HepG2 (cell line): ENCODE measurements around the gene NR1H3. TPM values are rescaled to one million over a fixed set of nuclear protein-coding genes. Genes with fewer than 3 reads are reported as not detected.

Experiments
- ATAC-seq: fragments of 200-7000 bp; cut with Tn5 transposase; 3 replicates; pipeline ENCODE4 v1.9.1; 2020; ENCODE audit warnings: mild to moderate bottlenecking, moderate library complexity
- BruUV-seq: library from RNA; stranded (reverse); fragments of 400-500 nt; replicated peaks from 2 replicates; lab custom pipeline; 2021; lab: Mats Ljungman, UMichigan
- CTCF ChIA-PET: fragments of 300-600 bp; formaldehyde crosslinking; extraction: SDS; loops from one replicate; lab custom pipeline; 2021; ENCODE audit warnings: low total read pairs, inconsistent platforms, low intra/inter-chr PET ratio; lab: Yijun Ruan, JAX
- POLR2A ChIA-PET: fragments of 350-600 bp; sonication (Branson Sonifier 250); formaldehyde crosslinking; loops from one replicate; lab custom pipeline; 2020; ENCODE audit warnings: antibody characterized with exemption, inconsistent platforms; lab: Yijun Ruan, JAX
- DNase-seq: peaks from one replicate; pipeline ENCODE4 v3.0.0-alpha.2; 2015; ENCODE audit warnings: low spot score
- FAIRE-seq: peaks from 3 replicates; lab custom pipeline; 2011; peaks lifted over from hg19 to GRCh38; lab: Jason Lieb, UNC
- H2AFZ ChIP-seq: one replicate; pipeline ENCODE4 v1.6.1; 2011; ENCODE audit warnings: low read length, inconsistent platforms
- H3K27ac ChIP-seq: fragments of 300-600 bp; 3 replicates; pipeline ENCODE4 v1.8.0; 2011; ENCODE audit warnings: mixed run types, mild to moderate bottlenecking, mixed read lengths, low read length, inconsistent platforms; ENCODE audit not compliant: insufficient read depth; ENCODE audit errors: extremely low read length
- H3K27me3 ChIP-seq, 2 experiments: fragments of 200-600 bp in 1 of 2; 2 replicates in 1 of 2; 3 replicates in 1 of 2; pipeline versions ENCODE4 v1.6.0 to v1.8.0; 2011; ENCODE audit warnings: low read length in 2 of 2, mild to moderate bottlenecking in 2 of 2, moderate library complexity in 2 of 2, inconsistent platforms in 1 of 2; ENCODE audit not compliant: insufficient read depth in 2 of 2, control insufficient read depth in 1 of 2
- H3K36me3 ChIP-seq, 2 experiments: fragments of 200-600 bp in 1 of 2; replicated peaks in 1 of 2; 2 replicates in 1 of 2; 3 replicates in 1 of 2; pipeline versions ENCODE4 v1.5.1 to v1.8.0; 2011; ENCODE audit warnings: low read length in 2 of 2, inconsistent platforms in 1 of 2; ENCODE audit not compliant: insufficient read depth in 2 of 2, control insufficient read depth in 1 of 2
- H3K4me1 ChIP-seq: 2 replicates; pipeline ENCODE4 v1.5.1; 2012; ENCODE audit warnings: low read length, inconsistent platforms; ENCODE audit not compliant: insufficient read depth
- H3K4me2 ChIP-seq: 2 replicates; pipeline ENCODE4 v1.6.0; 2011; ENCODE audit warnings: low read depth, low read length, inconsistent platforms
- H3K4me3 ChIP-seq, 3 experiments: fragments of 200-600 bp in 1 of 3; sonication (generic), shearing (Covaris generic) in 1 of 3; replicated peaks in 1 of 3; 2 replicates each; pipeline ENCODE4 v1.5.1; 2011 to 2016; ENCODE audit warnings: low read length in 3 of 3, inconsistent platforms in 2 of 3, low read depth in 2 of 3, mild to moderate bottlenecking in 2 of 3, control low read depth in 1 of 3, mixed read lengths in 1 of 3; ENCODE audit not compliant: insufficient read depth in 1 of 3
- H3K79me2 ChIP-seq: one replicate; pipeline ENCODE4 v1.6.1; 2011; ENCODE audit warnings: low read length, inconsistent platforms; ENCODE audit not compliant: insufficient read depth
- H3K9ac ChIP-seq: 2 replicates; pipeline ENCODE4 v1.6.0; 2011; ENCODE audit warnings: mild to moderate bottlenecking, low read depth, low read length, inconsistent platforms; ENCODE audit not compliant: insufficient read depth
- H3K9me3 ChIP-seq: 2 replicates; pipeline ENCODE4 v1.5.1; 2012; ENCODE audit warnings: mild to moderate bottlenecking, low read length
- H4K20me1 ChIP-seq: 2 replicates; pipeline ENCODE4 v1.6.0; 2011; ENCODE audit warnings: inconsistent platforms, mild to moderate bottlenecking, low read length, moderate library complexity; ENCODE audit not compliant: insufficient read depth
- ATF3 ChIP-seq: sonication (generic); formaldehyde crosslinking; IDR thresholded peaks from 2 replicates; pipeline ENCODE4 v1.4.0; 2020; ENCODE audit warnings: missing genetic modification reagents
- CHCHD3 ChIP-seq: sonication (generic); formaldehyde crosslinking; IDR thresholded peaks from 2 replicates; pipeline ENCODE4 v1.8.0; 2022; ENCODE audit warnings: mild to moderate bottlenecking, missing genetic modification reagents, moderate library complexity
- EP300 ChIP-seq, 3 experiments: sonication (generic) in 1 of 3; formaldehyde crosslinking in 1 of 3; IDR thresholded peaks; 2 replicates each; pipeline versions ENCODE4 v1.5.1 to v1.6.1; 2011 to 2020; ENCODE audit warnings: low read depth in 2 of 3, low read length in 2 of 3, borderline replicate concordance in 1 of 3, improper control_type of control experiment in 1 of 3, mild to moderate bottlenecking in 1 of 3, missing genetic modification reagents in 1 of 3, moderate library complexity in 1 of 3
- GRHL1 ChIP-seq: sonication (generic); formaldehyde crosslinking; conservative IDR thresholded peaks from 2 replicates; pipeline ENCODE4 v1.8.0; 2022; ENCODE audit warnings: missing genetic modification reagents
- KDM5B ChIP-seq: sonication (generic); formaldehyde crosslinking; IDR thresholded peaks from 2 replicates; pipeline ENCODE4 v1.4.0; 2020; ENCODE audit warnings: missing genetic modification reagents, mild to moderate bottlenecking, borderline replicate concordance
- PAF1 ChIP-seq: IDR thresholded peaks from 2 replicates; pipeline ENCODE4 v1.6.1; 2016; ENCODE audit warnings: missing genetic modification reagents, missing compliant biosample characterization
- PHF5A ChIP-seq: IDR thresholded peaks from one replicate; pipeline ENCODE4 v1.6.1; 2018; ENCODE audit warnings: low read depth, missing genetic modification reagents; ENCODE audit not compliant: unreplicated experiment
- TP53 ChIP-seq: sonication (generic); formaldehyde crosslinking; conservative IDR thresholded peaks from 2 replicates; pipeline ENCODE4 v1.4.0; 2020; ENCODE audit warnings: missing genetic modification reagents
- ZFX ChIP-seq: sonication (generic); formaldehyde crosslinking; IDR thresholded peaks from 2 replicates; pipeline ENCODE4 v1.4.0; 2020; ENCODE audit warnings: mild to moderate bottlenecking, low read depth, missing genetic modification reagents, moderate library complexity
- ZNF121 ChIP-seq: sonication (generic); formaldehyde crosslinking; IDR thresholded peaks from 2 replicates; pipeline ENCODE4 v1.5.0; 2020; ENCODE audit warnings: mild to moderate bottlenecking, missing genetic modification reagents
- ZNF333 ChIP-seq: sonication (generic); formaldehyde crosslinking; IDR thresholded peaks from 2 replicates; pipeline ENCODE4 v1.4.0; 2020; ENCODE audit warnings: mild to moderate bottlenecking, missing genetic modification reagents, borderline replicate concordance
- ZNF501 ChIP-seq: sonication (generic); formaldehyde crosslinking; IDR thresholded peaks from 2 replicates; pipeline ENCODE4 v1.5.1; 2020; ENCODE audit warnings: mild to moderate bottlenecking, moderate library complexity, missing genetic modification reagents
- ZNF564 ChIP-seq: sonication (generic); formaldehyde crosslinking; IDR thresholded peaks from 2 replicates; pipeline ENCODE4 v1.8.1; 2023; ENCODE audit warnings: mild to moderate bottlenecking, missing genetic modification reagents
- ZNF670 ChIP-seq: sonication (generic); formaldehyde crosslinking; IDR thresholded peaks from 2 replicates; pipeline ENCODE4 v1.8.0; 2022; ENCODE audit warnings: mild to moderate bottlenecking, missing genetic modification reagents, borderline replicate concordance
- WGBS: methylation state at CpG from one replicate; pipeline ENCODE4 v1.1.6; 2017; ENCODE audit warnings: low lambda C conversion rate; 5-methylcytosine and 5-hydroxymethylcytosine counted together
- in situ Hi-C: cut with HindIII; loops from 2 replicates; pipeline ENCODE4 v1.10.0; 2017; ENCODE audit warnings: low pct_unique_long_range_greater_than_20kb; ENCODE audit not compliant: extremely low pct_ligation_motif_present
- intact Hi-C: fragments of 100-400 bp; cut with micrococcal nuclease; formaldehyde crosslinking; loops from one replicate; pipeline ENCODE4 v1.10.0; 2022; ENCODE audit not compliant: unreplicated experiment
- polyA plus RNA-seq, 8 experiments: library from polyadenylated mRNA; depleted of rRNA in 3 of 8; stranded (reverse) in 7 of 8; unstranded in 1 of 8; fragments of >200 nt; fragmentation: Illumina TruSeq in 4 of 8; extraction: Trizol in 4 of 8; gene quantifications; 2 replicates each; pipeline versions ENCODE4 v1.2.1 to v1.2.3, GENCODE V29; 2011 to 2016; ENCODE audit warnings: low read depth in 4 of 8, missing spikeins in 1 of 8, mixed read lengths in 1 of 8; ENCODE audit not compliant: insufficient read depth in 1 of 8
- total RNA-seq, 5 experiments: library from RNA; depleted of rRNA; stranded (reverse); fragments of >200 nt; fragmentation: Illumina TruSeq; extraction: Trizol; gene quantifications; 2 replicates each; pipeline ENCODE4 v1.2.3, GENCODE V29; 2016; ENCODE audit warnings: low read depth in 1 of 5

The NR1H3 gene
- total and polyA plus RNA-seq, 2 of the 13 experiments (the other 11 are each of a cell fraction or from before 2014, with no cell fraction given), result 41.8 to 102 TPM

DNA sequence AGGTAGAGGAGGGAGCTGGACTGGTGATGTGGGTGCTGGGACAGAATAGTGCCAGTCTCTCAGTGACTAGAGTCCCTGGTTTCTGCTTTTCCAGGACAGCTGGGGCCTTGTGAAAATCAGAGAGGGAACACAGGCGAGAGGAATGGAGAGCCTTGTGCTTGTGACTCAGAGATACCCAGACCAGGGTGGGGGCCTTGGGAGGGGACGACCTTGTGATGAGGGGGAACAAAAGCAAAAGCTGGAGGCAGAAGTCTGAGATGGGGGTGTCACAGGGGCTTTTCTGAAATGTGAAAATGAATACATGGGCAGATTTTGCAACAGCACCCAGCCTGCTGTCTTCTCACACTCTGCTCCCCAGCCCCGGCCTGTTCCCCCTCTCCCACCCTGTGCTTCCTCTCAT is 3.4 kb upstream of the NR1H3 start (continued):
- TF ChIP-seq KDM5B (0 out of 2 replicates have a peak, but pooled peaks have one; percentile 40), ZNF564 (no peak), PHF5A (no peak), ZFX (CRISPR knock-in tag) (peak; percentile 1; the same call in 1 of the 2 replicates), PAF1 (CRISPR knock-in tag) (no peak), GRHL1 (CRISPR knock-in tag) (no peak), ZNF333 (no peak), EP300 (IDR thresholded peaks at IDR 0.05; ENCODE audit: low read depth in 2 of 2, low read length in 2 of 2) (no peak), EP300 (CRISPR knock-in tag; IDR thresholded peaks at IDR 0.05; ENCODE audit: borderline replicate concordance) (no peak)

- CTCF ChIA-PET, result no interaction called here
Observed at GRCh38 chr11:47256374-47256773, 1.4 kb upstream of the NR1H3 start.

More at GRCh38 chr11:47256374-47256773, 1.4 kb upstream of the NR1H3 start:
- TF ChIP-seq CHCHD3 (CRISPR knock-in tag) (no peak), TP53 (CRISPR knock-in tag) (no peak), ZNF121 (CRISPR knock-in tag) (peak; percentile 52; the same call in 1 of the 2 replicates), ZNF501 (CRISPR knock-in tag) (no peak), ATF3 (CRISPR knock-in tag) (no peak), ZNF670 (CRISPR knock-in tag) (no peak)
- intact Hi-C loops (no loop called here), in situ Hi-C loops (no loop called here)
- Histone ChIP-seq H2AFZ (no peak overlapping the region), H3K4me1 (peaks cover 82% of the 10 kb centered on the region), H3K9me3 (no peaks in the 10 kb centered on the region), H3K4me2 (no peak overlapping the region), H3K36me3 (no peaks in the 10 kb centered on the region; a peak in 1 of 5 replicates), H4K20me1 (no peaks in the 10 kb centered on the region), H3K4me3 (no peak overlapping the region), H3K79me2 (peaks cover 23% of the 10 kb centered on the region), H3K27me3 (no peaks in the 10 kb centered on the region), H3K9ac (no peak overlapping the region), H3K27ac (peak overlapping the region; percentile 87)
- 90% methylated on average over 6 of the region's 6 CpGs for WGBS
- FAIRE-seq, result no peak
- POLR2A ChIA-PET, result interaction anchor here (1.4 to 4.3 kb wide), 6 partner anchors 8 to 78 kb away, joined by 8 to 106 read pairs (median 42); partner anchors contain the start of genes ACP2, ARFGAP2, DDB2 and PACSIN3
- BruUV-seq, result no TSS peak
- DNase-seq, result no peak
- ATAC-seq, result no peak
